ENCODE data around the gene TUBA3C.

GRCh38 chr13:19172007-19172646 lies 9.5 kb downstream of the TUBA3C start:
- TF ChIP-seq CTCF (conservative IDR thresholded peaks at IDR 0.05): no peak
- no peak for TF ChIP-seq EZH2 (IDR thresholded peaks at IDR 0.05; ENCODE audit: low read depth)
